Astrocyte of the spinal cord (primary cell): ENCODE measurements around the gene KATNBL1.

Source experiments
- DNase-seq: peaks from one replicate; pipeline ENCODE4 v3.0.0; 2011; ENCODE audit warnings: low read depth, low spot score
- H3K4me3 ChIP-seq: 2 replicates; pipeline ENCODE4 v1.5.1; 2011; ENCODE audit warnings: low read depth, mild to moderate bottlenecking, low read length, moderate library complexity
- in situ Hi-C: cut with HindIII; loops from 2 replicates; pipeline ENCODE4 v1.10.0; 2017; ENCODE audit warnings: low sequenced_read_pairs
- TF ChIP-seq, protein P1 (sequence below): IDR thresholded peaks from 2 replicates; pipeline ENCODE4 v1.5.1; 2012; ENCODE audit warnings: low read depth, mild to moderate bottlenecking, low read length, inconsistent platforms

Gene KATNBL1

DNA sequence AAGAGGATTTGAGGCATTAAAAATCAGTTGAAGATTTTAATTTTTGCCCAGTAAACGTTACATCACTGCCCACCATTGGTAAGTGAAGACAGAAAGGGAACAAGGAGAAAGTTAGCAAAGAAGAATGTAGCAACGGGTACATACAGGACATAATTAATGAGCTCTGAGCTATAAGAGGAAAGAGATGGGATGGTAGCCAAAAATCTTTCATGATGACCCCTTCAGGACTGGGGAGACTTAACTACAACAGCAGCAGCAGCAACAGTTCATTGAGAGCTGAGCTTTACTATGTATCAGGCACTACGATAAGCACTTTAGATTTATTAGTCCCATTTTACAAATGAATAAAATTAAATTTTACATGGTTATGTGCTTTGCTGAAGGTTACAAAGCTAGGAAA is 33.3 kb upstream of the KATNBL1 start:
- no peak overlapping the region for H3K4me3 ChIP-seq
- TF ChIP-seq, protein P1, sequence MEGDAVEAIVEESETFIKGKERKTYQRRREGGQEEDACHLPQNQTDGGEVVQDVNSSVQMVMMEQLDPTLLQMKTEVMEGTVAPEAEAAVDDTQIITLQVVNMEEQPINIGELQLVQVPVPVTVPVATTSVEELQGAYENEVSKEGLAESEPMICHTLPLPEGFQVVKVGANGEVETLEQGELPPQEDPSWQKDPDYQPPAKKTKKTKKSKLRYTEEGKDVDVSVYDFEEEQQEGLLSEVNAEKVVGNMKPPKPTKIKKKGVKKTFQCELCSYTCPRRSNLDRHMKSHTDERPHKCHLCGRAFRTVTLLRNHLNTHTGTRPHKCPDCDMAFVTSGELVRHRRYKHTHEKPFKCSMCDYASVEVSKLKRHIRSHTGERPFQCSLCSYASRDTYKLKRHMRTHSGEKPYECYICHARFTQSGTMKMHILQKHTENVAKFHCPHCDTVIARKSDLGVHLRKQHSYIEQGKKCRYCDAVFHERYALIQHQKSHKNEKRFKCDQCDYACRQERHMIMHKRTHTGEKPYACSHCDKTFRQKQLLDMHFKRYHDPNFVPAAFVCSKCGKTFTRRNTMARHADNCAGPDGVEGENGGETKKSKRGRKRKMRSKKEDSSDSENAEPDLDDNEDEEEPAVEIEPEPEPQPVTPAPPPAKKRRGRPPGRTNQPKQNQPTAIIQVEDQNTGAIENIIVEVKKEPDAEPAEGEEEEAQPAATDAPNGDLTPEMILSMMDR, result no peak
- in situ Hi-C loops, result no loop called here
- DNase-seq, result no peak

DNA sequence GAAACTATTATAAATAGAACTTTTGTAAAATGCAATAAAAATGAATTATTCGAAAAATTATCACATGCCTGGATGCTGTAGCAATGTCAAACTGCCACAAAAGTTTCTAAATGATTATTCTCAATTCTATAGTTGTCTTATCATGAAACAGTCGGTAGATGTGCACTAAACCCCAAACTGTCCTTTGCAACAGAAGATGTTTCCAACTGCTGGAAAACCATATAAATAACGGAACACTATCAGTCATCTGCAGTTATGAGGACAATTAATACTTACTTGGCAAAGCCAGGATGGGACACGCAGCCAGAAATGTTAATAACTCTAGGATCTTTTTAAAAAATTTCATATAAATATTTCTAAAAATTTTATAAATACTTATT is 32.4 kb upstream of the KATNBL1 start:
- no peak for DNase-seq
- in situ Hi-C loops, result no loop called here
- no peak overlapping the region for H3K4me3 ChIP-seq
- TF ChIP-seq, protein P1, result no peak

DNA sequence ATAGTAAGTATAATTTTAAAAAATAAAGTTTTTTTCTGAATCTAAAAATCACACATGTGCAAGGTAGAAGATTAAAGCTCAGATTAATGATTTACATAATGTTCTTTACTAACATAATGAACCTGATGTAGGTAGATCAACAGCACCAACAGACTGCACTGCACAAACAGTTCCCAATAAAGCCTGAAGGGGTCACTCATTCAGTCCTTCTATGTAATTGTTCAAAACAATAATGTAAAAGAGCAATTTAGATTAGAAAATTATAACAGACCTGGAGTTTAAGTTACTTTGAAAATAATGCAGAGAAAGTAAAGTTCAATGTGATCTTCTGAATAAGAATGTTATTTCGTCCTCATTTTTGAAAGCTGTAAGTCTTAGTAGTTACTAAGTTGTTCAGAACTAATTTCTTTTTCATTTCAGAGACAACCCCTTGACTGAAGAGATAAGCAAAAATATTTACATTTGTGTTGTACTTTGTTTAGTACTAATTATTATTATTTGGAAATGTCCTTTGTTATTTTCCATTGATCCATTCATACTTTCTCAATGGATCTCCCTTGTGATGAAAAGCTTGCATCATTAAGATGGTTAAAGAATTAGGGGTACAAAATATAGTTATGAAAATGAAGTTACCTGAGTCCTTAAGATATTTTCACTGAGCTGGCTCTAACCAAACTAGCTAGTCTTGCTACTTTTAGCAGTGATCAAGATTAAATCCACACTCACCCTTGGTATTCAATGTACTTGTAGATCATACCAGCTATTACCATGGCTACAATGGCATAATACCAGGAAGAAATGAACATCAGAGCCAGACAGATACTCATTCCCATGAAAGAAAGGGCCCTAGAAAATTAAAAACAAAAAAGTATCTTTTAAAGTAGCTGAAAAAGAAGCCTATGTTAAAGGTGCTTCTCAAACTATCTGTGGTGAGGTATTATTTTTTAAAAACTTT is 31.8 kb upstream of the KATNBL1 start:
- DNase-seq, result peak; percentile 64
- in situ Hi-C loops, result no loop called here
- TF ChIP-seq, protein P1, result peak; percentile 76
- H3K4me3 ChIP-seq, result no peak overlapping the region

DNA sequence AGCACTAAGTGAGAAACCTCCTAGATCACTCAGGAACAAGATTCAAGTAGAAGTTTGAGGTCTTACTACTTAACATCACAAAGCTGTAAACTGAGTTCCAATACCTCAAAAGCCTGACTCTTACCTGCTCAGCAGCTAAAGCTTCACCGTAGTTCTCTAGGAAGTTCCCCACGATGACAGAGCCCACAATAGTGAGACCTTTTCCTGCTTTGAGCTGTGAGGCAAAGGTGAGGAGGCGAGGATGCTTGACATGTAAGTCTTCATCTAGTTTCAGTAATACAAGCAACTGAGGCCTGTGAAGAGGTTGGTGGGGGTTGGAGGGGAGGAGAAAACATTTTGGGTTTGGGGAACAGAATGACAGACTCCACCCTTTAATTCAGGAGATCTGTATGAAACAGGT is 30.6 kb upstream of the KATNBL1 start:
- no peak for DNase-seq
- TF ChIP-seq, protein P1, result no peak
- in situ Hi-C loops, result no loop called here
- no peak overlapping the region for H3K4me3 ChIP-seq

DNA sequence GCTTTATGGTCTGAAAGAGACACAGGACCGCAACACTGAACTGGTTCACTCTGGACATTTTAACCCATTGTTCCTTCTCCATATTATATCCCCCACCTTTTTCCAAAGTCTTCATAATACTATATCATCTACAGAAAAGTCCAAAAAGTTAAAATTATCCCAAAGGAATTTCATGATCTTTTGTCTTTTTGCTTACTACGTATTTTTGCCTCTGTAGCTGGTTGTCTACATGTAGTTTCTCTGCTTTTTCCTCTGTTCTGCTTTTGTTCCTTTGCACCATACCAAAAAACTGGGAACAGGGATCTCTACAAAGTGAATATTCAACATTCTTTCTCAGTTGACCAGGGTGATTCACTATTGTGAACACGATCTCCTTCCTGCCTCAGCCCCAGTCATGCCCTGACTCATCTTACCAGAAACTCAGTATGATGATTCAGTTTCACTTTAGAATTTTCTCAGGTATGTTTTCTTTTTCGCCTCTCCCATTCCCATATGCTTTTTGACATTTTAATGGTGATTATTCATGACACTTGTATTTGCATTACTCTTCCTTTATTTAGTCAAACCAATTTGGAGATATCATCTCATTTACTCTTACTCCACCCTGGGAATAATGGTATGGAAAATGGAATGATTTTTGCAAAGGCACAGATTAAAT is 29.4 kb upstream of the KATNBL1 start:
- in situ Hi-C loops, result no loop called here
- H3K4me3 ChIP-seq, result no peak overlapping the region
- TF ChIP-seq, protein P1, result no peak
- peak; percentile 85 for DNase-seq

DNA sequence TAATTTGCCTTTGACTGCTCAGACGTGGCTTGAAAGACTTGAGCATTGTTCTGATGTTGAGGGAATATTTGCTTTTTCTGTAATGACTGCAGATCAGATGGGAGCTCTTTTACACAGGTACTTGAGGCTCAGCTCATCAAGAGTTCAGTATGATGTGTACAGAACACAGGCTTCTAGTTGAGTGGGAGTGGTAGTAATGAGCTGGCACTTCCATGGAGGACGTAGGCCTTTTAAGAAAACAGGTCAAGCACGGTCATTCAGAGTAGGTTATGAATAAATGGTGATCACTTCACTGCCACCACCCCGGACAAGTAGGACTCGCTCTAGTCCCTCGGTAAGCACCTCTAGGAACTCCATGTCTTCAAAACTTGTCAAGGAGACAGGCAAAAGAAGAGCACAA is 23.7 kb upstream of the KATNBL1 start:
- in situ Hi-C loops, result no loop called here

More for the DNA sequence above, 23.7 kb upstream of the KATNBL1 start:
- no peak overlapping the region for H3K4me3 ChIP-seq
- no peak for DNase-seq
- TF ChIP-seq, protein P1, result no peak
